HepG2 (cell line): Measurements from ENCODE around the gene CTF1. TPM values are rescaled to one million over a fixed set of nuclear protein-coding genes. Genes with fewer than 3 reads are reported as not detected.

ENCODE experiments used
- ELF1 ChIP-seq: sonication (generic); formaldehyde crosslinking; IDR thresholded peaks from 2 replicates; pipeline ENCODE4 v1.4.0; 2020; ENCODE audit warnings: missing genetic modification reagents
- ETV5 ChIP-seq: IDR thresholded peaks from 2 replicates; pipeline ENCODE4 v1.6.1; 2018; ENCODE audit warnings: missing biosample characterization, missing genetic modification reagents, inconsistent platforms, borderline replicate concordance
- HNRNPK ChIP-seq: fragments of 200-400 bp; formaldehyde crosslinking; IDR thresholded peaks from 2 replicates; pipeline ENCODE4 v1.6.1; 2018; ENCODE audit warnings: low read length, low read depth, moderate library complexity, mild to moderate bottlenecking; ENCODE audit not compliant: poor library complexity, severe bottlenecking
- MTF1 ChIP-seq: sonication (generic); formaldehyde crosslinking; IDR thresholded peaks from 2 replicates; pipeline ENCODE4 v1.5.0; 2020; ENCODE audit warnings: missing genetic modification reagents
- PCBP1 ChIP-seq: fragments of 200-400 bp; formaldehyde crosslinking; IDR thresholded peaks from 2 replicates; pipeline ENCODE4 v1.6.1; 2017; ENCODE audit warnings: mild to moderate bottlenecking, low read depth, low read length, borderline replicate concordance
- ZBTB7A ChIP-seq: sonication (generic); formaldehyde crosslinking; IDR thresholded peaks from 2 replicates; pipeline ENCODE4 v1.8.0; 2022; ENCODE audit warnings: mild to moderate bottlenecking, missing genetic modification reagents
- ZNF44 ChIP-seq: sonication (generic); formaldehyde crosslinking; IDR thresholded peaks from 2 replicates; pipeline ENCODE4 v1.5.1; 2020; ENCODE audit warnings: mild to moderate bottlenecking, missing genetic modification reagents
- ZNF768 ChIP-seq: sonication (generic); formaldehyde crosslinking; IDR thresholded peaks from 2 replicates; pipeline ENCODE4 v1.4.0; 2020; ENCODE audit warnings: missing genetic modification reagents
- ZSCAN12 ChIP-seq: sonication (generic); formaldehyde crosslinking; IDR thresholded peaks from 2 replicates; pipeline ENCODE4 v1.9.0; 2021; ENCODE audit warnings: mild to moderate bottlenecking, missing genetic modification reagents
- ZSCAN25 ChIP-seq: sonication (generic); formaldehyde crosslinking; IDR thresholded peaks from 2 replicates; pipeline ENCODE4 v1.8.0; 2022; ENCODE audit warnings: mild to moderate bottlenecking, missing genetic modification reagents
- polyA plus RNA-seq, 8 experiments: library from polyadenylated mRNA; depleted of rRNA in 3 of 8; stranded (reverse) in 7 of 8; unstranded in 1 of 8; fragments of >200 nt; fragmentation: Illumina TruSeq in 4 of 8; extraction: Trizol in 4 of 8; gene quantifications; 2 replicates each; pipeline versions ENCODE4 v1.2.1 to v1.2.3, GENCODE V29; 2011 to 2016; ENCODE audit warnings: low read depth in 4 of 8, missing spikeins in 1 of 8, mixed read lengths in 1 of 8; ENCODE audit not compliant: insufficient read depth in 1 of 8
- total RNA-seq, 5 experiments: library from RNA; depleted of rRNA; stranded (reverse); fragments of >200 nt; fragmentation: Illumina TruSeq; extraction: Trizol; gene quantifications; 2 replicates each; pipeline ENCODE4 v1.2.3, GENCODE V29; 2016; ENCODE audit warnings: low read depth in 1 of 5
- TF ChIP-seq, protein P1 (sequence below): sonication (generic); formaldehyde crosslinking; IDR thresholded peaks from 2 replicates; pipeline ENCODE4 v1.5.0; 2020; ENCODE audit warnings: mild to moderate bottlenecking, missing genetic modification reagents, borderline replicate concordance
- TF ChIP-seq, protein P2 (sequence below): sonication (generic); formaldehyde crosslinking; IDR thresholded peaks from 2 replicates; pipeline ENCODE4 v1.8.0; 2022; ENCODE audit warnings: low read depth, missing genetic modification reagents

Gene CTF1
- total and polyA plus RNA-seq, 2 of the 13 experiments (the other 11 are each of a cell fraction or from before 2014, with no cell fraction given): 0.13 to 1.8 TPM

DNA sequence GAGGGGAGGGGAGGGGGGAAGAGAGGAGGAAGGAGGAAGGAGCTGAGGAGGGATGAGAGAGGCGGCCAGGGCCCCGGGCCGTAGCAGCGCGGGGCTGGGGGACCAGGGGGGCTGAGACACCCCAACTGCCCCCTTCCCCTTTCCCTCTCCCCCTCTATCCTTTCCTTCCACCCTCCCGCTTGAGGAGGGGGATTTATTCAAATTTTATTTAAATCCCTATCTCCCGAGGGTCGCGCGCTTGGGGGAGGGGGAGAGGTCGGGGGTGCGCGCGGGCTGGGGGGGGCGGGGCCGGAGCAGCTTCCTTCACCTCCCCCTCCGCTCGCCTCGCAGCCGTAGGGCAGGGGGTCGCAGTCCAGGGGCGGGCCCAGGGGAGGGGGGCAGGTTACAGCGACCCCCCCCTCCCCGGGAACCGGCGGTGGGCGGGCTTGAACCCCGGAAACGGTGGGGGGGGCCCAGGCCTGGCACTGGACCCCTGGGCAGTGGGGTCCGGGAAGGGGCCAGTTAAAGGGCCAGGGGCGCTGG lies 27.2 kb downstream of the CTF1 start, which contains the start of gene FBXL19 (continued):
- TF ChIP-seq MTF1 (CRISPR knock-in tag): no peak
- peak; percentile 29; the same call in 1 of the 2 replicates for TF ChIP-seq ZSCAN25 (CRISPR knock-in tag)
- TF ChIP-seq ZNF44 (CRISPR knock-in tag): no peak
- TF ChIP-seq ZNF768 (CRISPR knock-in tag): 0 out of 2 replicates have a peak, but pooled peaks have one; percentile 8
- TF ChIP-seq, protein P1, sequence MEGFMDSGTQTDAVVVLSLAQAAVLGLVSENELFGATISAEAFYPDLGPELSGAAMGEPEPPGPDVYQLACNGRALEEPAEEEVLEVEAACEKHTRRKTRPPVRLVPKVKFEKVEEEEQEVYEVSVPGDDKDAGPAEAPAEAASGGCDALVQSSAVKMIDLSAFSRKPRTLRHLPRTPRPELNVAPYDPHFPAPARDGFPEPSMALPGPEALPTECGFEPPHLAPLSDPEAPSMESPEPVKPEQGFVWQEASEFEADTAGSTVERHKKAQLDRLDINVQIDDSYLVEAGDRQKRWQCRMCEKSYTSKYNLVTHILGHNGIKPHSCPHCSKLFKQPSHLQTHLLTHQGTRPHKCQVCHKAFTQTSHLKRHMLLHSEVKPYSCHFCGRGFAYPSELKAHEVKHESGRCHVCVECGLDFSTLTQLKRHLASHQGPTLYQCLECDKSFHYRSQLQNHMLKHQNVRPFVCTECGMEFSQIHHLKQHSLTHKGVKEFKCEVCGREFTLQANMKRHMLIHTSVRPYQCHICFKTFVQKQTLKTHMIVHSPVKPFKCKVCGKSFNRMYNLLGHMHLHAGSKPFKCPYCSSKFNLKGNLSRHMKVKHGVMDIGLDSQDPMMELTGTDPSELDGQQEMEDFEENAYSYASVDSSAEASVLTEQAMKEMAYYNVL (CRISPR knock-in tag): peak; percentile 5; the same call in 1 of the 2 replicates
- TF ChIP-seq, protein P2, sequence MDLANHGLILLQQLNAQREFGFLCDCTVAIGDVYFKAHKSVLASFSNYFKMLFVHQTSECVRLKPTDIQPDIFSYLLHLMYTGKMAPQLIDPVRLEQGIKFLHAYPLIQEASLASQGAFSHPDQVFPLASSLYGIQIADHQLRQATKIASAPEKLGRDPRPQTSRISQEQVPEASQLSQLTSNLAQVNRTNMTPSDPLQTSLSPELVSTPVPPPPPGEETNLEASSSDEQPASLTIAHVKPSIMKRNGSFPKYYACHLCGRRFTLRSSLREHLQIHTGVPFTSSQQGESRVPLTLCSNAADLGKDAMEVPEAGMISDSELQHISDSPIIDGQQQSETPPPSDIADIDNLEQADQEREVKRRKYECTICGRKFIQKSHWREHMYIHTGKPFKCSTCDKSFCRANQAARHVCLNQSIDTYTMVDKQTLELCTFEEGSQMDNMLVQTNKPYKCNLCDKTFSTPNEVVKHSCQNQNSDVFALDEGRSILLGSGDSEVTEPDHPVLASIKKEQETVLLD (CRISPR knock-in tag): 0 out of 2 replicates have a peak, but pooled peaks have one; percentile 17
- TF ChIP-seq HNRNPK: peak; percentile 99
- TF ChIP-seq PCBP1: peak; percentile 92; the same call in 1 of the 2 replicates
- no peak for TF ChIP-seq ZSCAN12 (CRISPR knock-in tag)
- TF ChIP-seq ZBTB7A (CRISPR knock-in tag): 0 out of 2 replicates have a peak, but pooled peaks have one; percentile 33
- 0 out of 2 replicates have a peak, but pooled peaks have one; percentile 16 for TF ChIP-seq ETV5
- TF ChIP-seq ELF1 (CRISPR knock-in tag): peak; percentile 15; the same call in 1 of the 2 replicates
